ENCODE measurements around the gene TVP23B. TPM values are rescaled to one million over a fixed set of nuclear protein-coding genes. Genes with fewer than 3 reads are reported as not detected.
"Not testable (repeated sequence)": the region's sequence is repeated elsewhere in the genome, so short reads cannot be mapped to it uniquely, and the experiment has no call there.

The TVP23B gene
- total RNA-seq, 8 experiments from 2014 or later = 30.7 to 63.1 (median 41.5) TPM

GRCh38 chr17:18815924-18816323, 34.9 kb downstream of the TVP23B start:
- in situ Hi-C loops (cut with MboI; ENCODE audit: low pct_unique_long_range_greater_than_20kb in 2 of 9, low sequenced_read_pairs in 9 of 9, unreplicated experiment in 9 of 9) = loop anchor here in 1 of 9 experiments (25.0 kb wide), 1 partner anchor 121 kb away; no protein-coding TSS in a partner anchor
- H3K4me1 ChIP-seq (replicated peaks in 1 of 2); ATAC-seq (replicated peaks in 6 of 8); H3K27ac ChIP-seq; H3K4me3 ChIP-seq: not testable (repeated sequence)
- 8 to 75% (median 20%) methylated on average over 1 to 2 of the region's 3 CpGs; no CpG with 5 or more reads in 7 of the 10 experiments for WGBS, 10 experiments

GRCh38 chr17:18816489-18817371, 35.7 kb downstream of the TVP23B start:
- in situ Hi-C loops (cut with MboI; ENCODE audit: low pct_unique_long_range_greater_than_20kb in 2 of 9, low sequenced_read_pairs in 9 of 9, unreplicated experiment in 9 of 9) = loop anchor here in 1 of 9 experiments (25.0 kb wide), 1 partner anchor 121 kb away; no protein-coding TSS in a partner anchor
- 0 to 80% (median 50%) methylated on average over 1 to 3 of the region's 9 CpGs; no CpG with 5 or more reads in 5 of the 10 experiments for WGBS, 10 experiments

GRCh38 chr17:18821430-18821829, 40.4 kb downstream of the TVP23B start:
- H3K27ac ChIP-seq; H3K4me3 ChIP-seq; ATAC-seq (replicated peaks in 6 of 8); H3K4me1 ChIP-seq (replicated peaks in 1 of 2): not testable (repeated sequence)
- 0 to 40% (median 29%) methylated on average over 1 of the region's 3 CpGs; no CpG with 5 or more reads in 6 of the 10 experiments for WGBS, 10 experiments
- in situ Hi-C loops (cut with MboI; ENCODE audit: low pct_unique_long_range_greater_than_20kb in 2 of 9, low sequenced_read_pairs in 9 of 9, unreplicated experiment in 9 of 9) = loop anchor here in 1 of 9 experiments (25.0 kb wide), 1 partner anchor 116 kb away; no protein-coding TSS in a partner anchor

More at GRCh38 chr17:18816489-18817371, 35.7 kb downstream of the TVP23B start:
- H3K4me1 ChIP-seq (replicated peaks in 1 of 2); H3K4me3 ChIP-seq; H3K27ac ChIP-seq: not testable (repeated sequence)
- ATAC-seq (replicated peaks in 6 of 8) = peak; percentile 62 to 90 (median 80)

GRCh38 chr17:18827613-18828012, 46.6 kb downstream of the TVP23B start:
- H3K4me3 ChIP-seq; H3K27ac ChIP-seq; in situ Hi-C loops (cut with MboI; ENCODE audit: low pct_unique_long_range_greater_than_20kb in 2 of 9, low sequenced_read_pairs in 9 of 9, unreplicated experiment in 9 of 9); ATAC-seq (replicated peaks in 6 of 8); H3K4me1 ChIP-seq (replicated peaks in 1 of 2): not testable (repeated sequence)
- WGBS, 10 experiments = no CpG with 5 or more reads among the region's 1 CpG

- no peak overlapping the region for H3K27ac ChIP-seq
- H3K4me3 ChIP-seq = no peak overlapping the region
- no peaks in the 10 kb centered on the region for H3K4me1 ChIP-seq (replicated peaks in 1 of 2)
- in situ Hi-C loops (cut with MboI; ENCODE audit: low pct_unique_long_range_greater_than_20kb in 2 of 9, low sequenced_read_pairs in 9 of 9, unreplicated experiment in 9 of 9) = no loop called here
- 69 to 96% (median 84%) methylated on average over 1 to 5 of the region's 6 CpGs; no CpG with 5 or more reads in 5 of the 10 experiments for WGBS, 10 experiments
- ATAC-seq (replicated peaks in 6 of 8) = no peak
Observed at GRCh38 chr17:18848501-18848900, 67.5 kb downstream of the TVP23B start.

GRCh38 chr17:18850679-18851078, 69.7 kb downstream of the TVP23B start:
- Histone ChIP-seq H3K4me3 (no peak overlapping the region), H3K27ac (no peak overlapping the region), H3K4me1 (replicated peaks in 1 of 2) (peaks cover 4 to 6% of the 10 kb centered on the region in 2 donors)
- in situ Hi-C loops (cut with MboI; ENCODE audit: low pct_unique_long_range_greater_than_20kb in 2 of 9, low sequenced_read_pairs in 9 of 9, unreplicated experiment in 9 of 9) = no loop called here
- no peak for ATAC-seq (replicated peaks in 6 of 8)
- 80% methylated on average over 1 of the region's 1 CpG; no CpG with 5 or more reads in 9 of the 10 experiments for WGBS, 10 experiments

GRCh38 chr17:18851201-18851600, 70.2 kb downstream of the TVP23B start:
- in situ Hi-C loops (cut with MboI; ENCODE audit: low pct_unique_long_range_greater_than_20kb in 2 of 9, low sequenced_read_pairs in 9 of 9, unreplicated experiment in 9 of 9) = no loop called here
- WGBS, 10 experiments = 32 to 100% (median 76%) methylated on average over 1 to 3 of the region's 3 CpGs; no CpG with 5 or more reads in 6 of the 10 experiments

GRCh38 chr17:18854956-18855355, 74.0 kb downstream of the TVP23B start:
- WGBS, 10 experiments = 53 to 100% (median 92%) methylated on average over 1 to 6 of the region's 7 CpGs; no CpG with 5 or more reads in 3 of the 10 experiments
- in situ Hi-C loops (cut with MboI; ENCODE audit: low pct_unique_long_range_greater_than_20kb in 2 of 9, low sequenced_read_pairs in 9 of 9, unreplicated experiment in 9 of 9) = no loop called here
- ATAC-seq (replicated peaks in 6 of 8) = no peak
- H3K27ac ChIP-seq = no peak overlapping the region
- peaks cover 5 to 12% of the 10 kb centered on the region in 2 donors for H3K4me1 ChIP-seq (replicated peaks in 1 of 2)
- peak overlapping the region in 3 of 5 donors; percentile 66 to 100 (median 71) for H3K4me3 ChIP-seq

More at GRCh38 chr17:18851201-18851600, 70.2 kb downstream of the TVP23B start:
- ATAC-seq (replicated peaks in 6 of 8) = no peak
- H3K27ac ChIP-seq = no peak overlapping the region
- H3K4me3 ChIP-seq = no peak overlapping the region
- peaks cover 4 to 6% of the 10 kb centered on the region in 2 donors for H3K4me1 ChIP-seq (replicated peaks in 1 of 2)

GRCh38 chr17:18855831-18856569, 75.0 kb downstream of the TVP23B start:
- peaks cover 11 to 17% of the 10 kb centered on the region in 2 donors for H3K4me1 ChIP-seq (replicated peaks in 1 of 2)
- peak overlapping the region; percentile 79 to 90 for H3K27ac ChIP-seq
- peak; percentile 83 to 94 (median 88) for ATAC-seq (replicated peaks in 6 of 8)
- H3K4me3 ChIP-seq = peak overlapping the region; percentile 48 to 100 (median 71)
- WGBS, 10 experiments = 0 to 13% (median 1%) methylated on average over 2 to 19 of the region's 29 CpGs; no CpG with 5 or more reads in 2 of the 10 experiments
- in situ Hi-C loops (cut with MboI; ENCODE audit: low pct_unique_long_range_greater_than_20kb in 2 of 9, low sequenced_read_pairs in 9 of 9, unreplicated experiment in 9 of 9) = no loop called here

Other genes with a start within 250 kb of the TVP23B start
- 1 to 10 TPM in 2 of 8 experiments, under 1 TPM in 4, not detected in 2; 0.16 to 1.0 (median 0.58) TPM for gene TBC1D28, start 136.8 kb upstream of the TVP23B start, total RNA-seq
- 10 to 100 TPM in 5 of 8 experiments, 1 to 10 TPM in 3; 3.9 to 21.4 (median 10.9) TPM for gene FOXO3B, start 98.9 kb upstream of the TVP23B start, total RNA-seq
- gene FBXW10, start 37.1 kb upstream of the TVP23B start, total RNA-seq = under 1 TPM; 0.08 to 0.50 (median 0.24) TPM
- gene PRPSAP2, start 76.9 kb downstream of the TVP23B start, total RNA-seq = 10 to 100 TPM; 39.0 to 89.8 (median 63.7) TPM
- gene SLC5A10, start 171.0 kb downstream of the TVP23B start, total RNA-seq = under 1 TPM in 5 of 8 experiments, not detected in 3; 0.09 to 0.76 (median 0.45) TPM
- 1 to 10 TPM in 5 of 8 experiments, under 1 TPM in 3; 0.37 to 5.9 (median 2.0) TPM for gene FAM83G, start 223.6 kb downstream of the TVP23B start, total RNA-seq